ENCODE results near the gene RASA3. TPM values are rescaled to one million over a fixed set of nuclear protein-coding genes. Genes with fewer than 3 reads are reported as not detected.

Gene RASA3
- total RNA-seq, 1 experiment from 2014 or later: 9.1 TPM

DNA sequence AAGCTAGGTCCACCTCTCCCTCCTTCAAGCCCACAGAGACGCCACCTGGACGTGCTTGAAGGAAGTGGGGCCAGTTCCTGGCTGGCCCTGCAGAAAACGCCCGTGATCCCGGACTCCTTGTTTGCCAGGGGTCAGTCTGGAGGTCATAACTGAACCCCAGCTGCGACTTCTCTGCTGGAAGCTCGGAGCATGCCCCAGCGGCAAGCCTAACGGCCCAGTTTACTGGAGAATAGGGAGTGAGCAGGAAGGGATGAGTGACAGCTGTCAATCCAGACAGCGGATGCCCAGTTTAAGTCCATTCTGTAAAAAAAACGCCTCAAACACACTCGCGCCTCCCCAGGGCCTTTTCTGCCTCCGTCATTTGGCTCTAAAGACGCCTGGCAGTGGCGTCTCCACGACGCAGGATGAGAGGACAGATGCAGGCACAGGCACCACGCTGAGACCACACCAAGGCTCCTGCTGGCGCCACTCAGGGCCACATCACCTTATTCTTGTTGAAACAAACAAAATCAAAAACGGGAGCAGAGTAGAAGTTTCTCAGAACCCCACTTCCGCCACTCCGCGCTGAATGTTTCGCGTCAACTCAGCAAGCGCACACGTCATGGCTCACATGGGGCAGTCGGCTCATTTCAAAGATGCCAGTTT lies 57.6 kb downstream of the RASA3 start:
- Mint-ChIP-seq H3K9me3 (ENCODE audit: unreplicated experiment) (no peaks in the 10 kb centered on the region), H3K27ac (ENCODE audit: low read depth, unreplicated experiment) (no peak overlapping the region), H3K36me3 (ENCODE audit: insufficient read depth, unreplicated experiment) (peaks cover 14% of the 10 kb centered on the region), H3K4me1 (ENCODE audit: insufficient read depth, unreplicated experiment) (peaks cover 18% of the 10 kb centered on the region), H3K27me3 (ENCODE audit: insufficient read depth, unreplicated experiment) (no peaks in the 10 kb centered on the region), H3K4me3 (ENCODE audit: unreplicated experiment) (no peak overlapping the region)
- intact Hi-C loops (cut with micrococcal nuclease): no loop called here
- DNase-seq (ENCODE audit: unreplicated experiment): no peak
- ChIA-PET POLR2A (interaction anchor here (1.5 kb wide), 1 partner anchor 9 kb away, joined by 4 read pairs; no protein-coding TSS in a partner anchor), CTCF (interaction anchor here (0.7 kb wide), 1 partner anchor 248 kb away, joined by 4 read pairs; no protein-coding TSS in a partner anchor)
- TF ChIP-seq, protein P1, sequence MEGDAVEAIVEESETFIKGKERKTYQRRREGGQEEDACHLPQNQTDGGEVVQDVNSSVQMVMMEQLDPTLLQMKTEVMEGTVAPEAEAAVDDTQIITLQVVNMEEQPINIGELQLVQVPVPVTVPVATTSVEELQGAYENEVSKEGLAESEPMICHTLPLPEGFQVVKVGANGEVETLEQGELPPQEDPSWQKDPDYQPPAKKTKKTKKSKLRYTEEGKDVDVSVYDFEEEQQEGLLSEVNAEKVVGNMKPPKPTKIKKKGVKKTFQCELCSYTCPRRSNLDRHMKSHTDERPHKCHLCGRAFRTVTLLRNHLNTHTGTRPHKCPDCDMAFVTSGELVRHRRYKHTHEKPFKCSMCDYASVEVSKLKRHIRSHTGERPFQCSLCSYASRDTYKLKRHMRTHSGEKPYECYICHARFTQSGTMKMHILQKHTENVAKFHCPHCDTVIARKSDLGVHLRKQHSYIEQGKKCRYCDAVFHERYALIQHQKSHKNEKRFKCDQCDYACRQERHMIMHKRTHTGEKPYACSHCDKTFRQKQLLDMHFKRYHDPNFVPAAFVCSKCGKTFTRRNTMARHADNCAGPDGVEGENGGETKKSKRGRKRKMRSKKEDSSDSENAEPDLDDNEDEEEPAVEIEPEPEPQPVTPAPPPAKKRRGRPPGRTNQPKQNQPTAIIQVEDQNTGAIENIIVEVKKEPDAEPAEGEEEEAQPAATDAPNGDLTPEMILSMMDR (IDR thresholded peaks at IDR 0.05; ENCODE audit: unreplicated experiment): no peak
- no TSS peak for BruUV-seq (replicated peaks)

DNA sequence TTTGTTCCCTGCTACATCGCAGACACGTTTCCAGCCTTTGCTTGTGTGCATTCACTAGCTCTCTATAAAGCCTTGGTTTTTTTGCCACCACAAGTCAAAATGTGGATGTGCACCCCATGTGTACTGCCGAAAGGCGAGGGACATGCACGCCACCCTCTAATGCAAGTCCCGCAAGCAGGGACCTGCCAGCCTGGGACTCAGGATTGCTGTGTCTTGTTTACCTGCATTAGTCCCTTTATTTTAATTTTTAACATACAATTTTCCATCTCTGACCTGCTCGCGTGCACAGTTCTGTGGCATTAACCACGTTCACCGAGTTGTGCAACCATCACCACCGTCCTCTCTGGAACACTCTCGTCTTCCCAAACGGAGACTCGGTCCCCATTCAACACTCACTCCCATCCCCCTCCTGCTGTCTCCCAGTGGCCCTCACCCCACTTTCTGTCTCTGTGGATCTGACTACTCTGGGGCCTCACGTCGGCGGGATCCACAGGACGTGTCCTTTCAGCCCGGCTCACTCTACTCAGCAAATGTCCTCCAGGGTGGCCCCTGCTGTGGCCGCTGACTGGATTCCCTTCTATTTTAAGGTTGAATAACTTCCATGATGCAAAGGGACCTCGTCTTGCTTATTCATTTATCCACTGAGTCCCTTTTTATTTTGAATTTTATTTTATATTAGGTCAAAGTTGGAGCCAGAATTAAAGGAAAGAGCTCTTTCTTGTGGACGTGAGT lies 58.4 kb downstream of the RASA3 start:
- H3K36me3 Mint-ChIP-seq (ENCODE audit: insufficient read depth, unreplicated experiment): peaks cover 14% of the 10 kb centered on the region
- BruUV-seq (replicated peaks): no TSS peak
- H3K4me1 Mint-ChIP-seq (ENCODE audit: insufficient read depth, unreplicated experiment): peaks cover 16% of the 10 kb centered on the region
- TF ChIP-seq, protein P1 (IDR thresholded peaks at IDR 0.05; ENCODE audit: unreplicated experiment): no peak
- H3K9me3 Mint-ChIP-seq (ENCODE audit: unreplicated experiment): no peaks in the 10 kb centered on the region
- CTCF ChIA-PET: interaction anchor here (0.7 kb wide), 1 partner anchor 248 kb away, joined by 4 read pairs; no protein-coding TSS in a partner anchor
- H3K27me3 Mint-ChIP-seq (ENCODE audit: insufficient read depth, unreplicated experiment): no peaks in the 10 kb centered on the region
- DNase-seq (ENCODE audit: unreplicated experiment): no peak
- no peak overlapping the region for H3K4me3 Mint-ChIP-seq (ENCODE audit: unreplicated experiment)
- no peak overlapping the region for H3K27ac Mint-ChIP-seq (ENCODE audit: low read depth, unreplicated experiment)
- intact Hi-C loops (cut with micrococcal nuclease): no loop called here
- POLR2A ChIA-PET: interaction anchor here (1.5 kb wide), 1 partner anchor 9 kb away, joined by 4 read pairs; no protein-coding TSS in a partner anchor

DNA sequence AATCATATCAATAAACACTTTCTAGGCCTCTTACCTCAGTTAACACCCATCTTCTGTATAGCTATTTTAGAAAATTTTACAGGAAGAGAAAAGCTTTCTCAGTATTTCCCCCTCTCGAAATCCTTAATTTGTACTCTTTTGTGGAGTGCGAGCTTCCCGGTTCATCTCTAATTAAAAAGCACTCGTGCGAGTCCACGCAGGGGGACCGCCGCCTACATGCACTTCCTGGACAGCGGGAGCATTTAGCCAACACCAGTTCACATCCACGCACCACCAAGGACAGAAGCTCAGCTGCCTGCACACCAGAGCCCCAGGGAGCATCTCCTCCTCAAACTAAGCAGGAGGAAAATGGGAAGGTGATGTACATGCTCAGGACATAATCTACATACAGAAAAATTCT lies 60.0 kb downstream of the RASA3 start:
- no TSS peak for BruUV-seq (replicated peaks)
- POLR2A ChIA-PET: interaction anchor here (0.7 kb wide), 1 partner anchor 140 kb away, joined by 3 read pairs; no protein-coding TSS in a partner anchor
- DNase-seq (ENCODE audit: unreplicated experiment): no peak
- Mint-ChIP-seq H3K9me3 (ENCODE audit: unreplicated experiment) (no peaks in the 10 kb centered on the region), H3K4me3 (ENCODE audit: unreplicated experiment) (no peak overlapping the region), H3K4me1 (ENCODE audit: insufficient read depth, unreplicated experiment) (peaks cover 7% of the 10 kb centered on the region), H3K27ac (ENCODE audit: low read depth, unreplicated experiment) (no peak overlapping the region), H3K27me3 (ENCODE audit: insufficient read depth, unreplicated experiment) (no peaks in the 10 kb centered on the region), H3K36me3 (ENCODE audit: insufficient read depth, unreplicated experiment) (peaks cover 14% of the 10 kb centered on the region)
- CTCF ChIA-PET: interaction anchor here (0.8 kb wide), 1 partner anchor 156 kb away, joined by 3 read pairs; no protein-coding TSS in a partner anchor
- TF ChIP-seq, protein P1 (IDR thresholded peaks at IDR 0.05; ENCODE audit: unreplicated experiment): no peak
- intact Hi-C loops (cut with micrococcal nuclease): no loop called here

DNA sequence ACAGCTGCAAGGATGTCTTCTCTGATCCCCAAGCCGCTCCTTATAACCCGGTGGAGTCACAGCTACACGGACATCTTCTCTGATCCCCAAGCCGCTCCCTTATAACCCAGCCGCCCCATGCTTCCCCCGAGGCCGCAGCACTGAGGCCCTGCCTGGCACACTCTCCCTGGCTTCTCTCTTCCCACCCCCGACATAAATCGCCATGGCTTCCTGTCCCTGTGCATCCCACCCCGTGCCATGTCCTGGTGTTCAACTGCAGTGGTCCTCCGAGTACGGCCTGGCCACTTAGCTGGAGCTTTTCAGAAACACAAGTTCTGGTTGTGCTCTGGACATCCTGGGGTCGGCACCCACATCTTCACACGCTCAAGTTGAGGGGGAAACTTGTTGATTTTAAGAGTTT lies 60.4 kb downstream of the RASA3 start:
- BruUV-seq (replicated peaks): no TSS peak
- H3K4me3 Mint-ChIP-seq (ENCODE audit: unreplicated experiment): no peak overlapping the region
- no peaks in the 10 kb centered on the region for H3K9me3 Mint-ChIP-seq (ENCODE audit: unreplicated experiment)
- peaks cover 9% of the 10 kb centered on the region for H3K4me1 Mint-ChIP-seq (ENCODE audit: insufficient read depth, unreplicated experiment)
- intact Hi-C loops (cut with micrococcal nuclease): no loop called here
- ChIA-PET POLR2A (interaction anchor here (0.7 kb wide), 1 partner anchor 140 kb away, joined by 3 read pairs; no protein-coding TSS in a partner anchor), CTCF (interaction anchor here (0.5 to 0.8 kb wide), 3 partner anchors 40 to 156 kb away, joined by 3 read pairs; no protein-coding TSS in a partner anchor)
- peaks cover 14% of the 10 kb centered on the region for H3K36me3 Mint-ChIP-seq (ENCODE audit: insufficient read depth, unreplicated experiment)
- no peaks in the 10 kb centered on the region for H3K27me3 Mint-ChIP-seq (ENCODE audit: insufficient read depth, unreplicated experiment)
- TF ChIP-seq, protein P1 (IDR thresholded peaks at IDR 0.05; ENCODE audit: unreplicated experiment): no peak
- no peak for DNase-seq (ENCODE audit: unreplicated experiment)
- no peak overlapping the region for H3K27ac Mint-ChIP-seq (ENCODE audit: low read depth, unreplicated experiment)

Data from MCF 10A (cell line).